Ecto neural progenitor cell (in vitro differentiated cells): Measurements from ENCODE around the gene TXNDC11.
"Not testable (repeated sequence)": the region's sequence is repeated elsewhere in the genome, so short reads cannot be mapped to it uniquely, and the experiment has no call there.

ENCODE experiments used
- DNase-seq: peaks from one replicate; pipeline ENCODE4 v3.0.0-alpha.2; 2018; ENCODE audit warnings: low spot score

The TXNDC11 gene

GRCh38 chr16:11742536-11743307, at the start of gene TXNDC11:
TXNDC11 (minus strand) TSS chr16:11742857; CDS start chr16:11742730, 127 bp downstream.
- peak; percentile 99 for DNase-seq

DNA sequence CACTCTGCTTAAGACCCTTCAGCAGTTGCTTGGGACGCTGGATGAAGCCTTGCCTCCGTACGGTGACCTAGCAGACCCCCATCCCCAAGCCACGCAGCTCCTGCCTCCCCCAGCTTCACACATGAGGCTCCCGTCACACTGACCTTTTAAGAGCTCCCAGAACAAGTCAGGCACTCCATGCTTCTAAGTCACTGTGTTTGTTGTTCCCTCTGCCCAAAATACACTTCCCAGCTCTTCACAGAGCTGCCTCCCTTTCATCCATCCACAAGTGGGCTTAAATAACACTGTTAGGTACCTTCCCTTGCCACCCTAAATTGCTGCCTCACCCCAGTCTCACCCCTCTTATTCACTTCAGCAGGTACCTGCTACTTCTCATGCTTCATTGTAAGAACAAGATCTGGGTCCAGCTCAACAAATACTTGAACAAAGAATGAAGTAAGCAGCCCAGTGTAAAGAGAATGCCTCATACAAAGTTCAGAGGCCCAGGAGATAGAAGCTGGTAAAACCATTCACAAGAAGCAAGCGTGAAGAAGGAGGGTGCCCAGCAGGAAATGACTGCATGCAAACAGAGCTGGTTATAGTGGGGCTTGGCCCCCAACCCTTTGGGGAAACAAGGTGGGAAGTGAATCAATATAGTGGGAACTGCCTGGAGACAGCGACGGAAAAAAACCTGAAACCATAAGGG, 48.6 kb upstream of the TXNDC11 start:
- no peak for DNase-seq

DNA sequence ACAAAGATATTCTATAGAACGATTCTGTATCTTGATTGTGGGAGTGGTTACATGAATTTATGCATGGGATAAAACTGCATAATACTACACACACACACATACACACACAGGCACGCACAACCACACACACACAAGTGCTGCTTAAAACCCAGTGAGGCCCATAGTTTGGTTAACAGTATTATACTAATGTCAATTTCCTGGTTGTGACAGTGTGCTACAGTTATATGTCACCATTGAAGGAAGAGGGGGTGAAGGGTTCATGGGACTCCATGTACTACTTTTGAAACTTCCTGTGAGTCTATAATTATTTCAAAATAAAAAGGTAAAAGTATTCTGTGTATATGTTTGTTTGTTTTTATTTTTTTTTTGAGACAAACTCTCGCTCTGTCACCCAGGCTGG, 46.3 kb upstream of the TXNDC11 start:
- no peak for DNase-seq

DNA sequence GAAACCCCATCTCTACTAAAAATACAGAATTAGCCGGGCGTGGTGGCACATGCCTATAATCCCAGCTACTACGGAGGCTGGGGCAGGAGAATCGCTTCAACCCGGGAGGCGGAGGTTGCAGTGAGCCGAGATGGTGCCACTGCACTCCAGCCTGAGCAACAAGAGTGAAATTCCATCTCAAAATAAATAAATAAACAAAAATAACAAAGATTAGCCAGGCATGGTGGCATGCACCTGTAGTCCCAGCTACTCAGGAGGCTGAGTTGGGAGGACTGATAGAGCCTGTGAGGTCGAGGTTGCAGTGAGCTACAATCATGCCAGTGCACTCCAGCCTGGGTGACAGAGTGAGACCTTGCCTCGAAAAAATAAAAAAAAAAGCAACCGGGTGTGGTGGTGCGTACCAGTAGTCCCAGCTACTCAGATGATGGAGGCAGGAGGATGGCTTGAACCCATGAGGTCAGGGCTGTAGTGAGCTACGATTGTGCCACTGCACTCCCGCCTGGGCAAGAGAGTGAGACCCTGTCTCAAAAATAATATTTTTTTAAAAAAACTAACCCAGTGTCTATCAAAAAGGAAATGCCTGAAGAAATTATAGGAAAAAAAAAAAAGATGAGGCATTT, 42.4 kb upstream of the TXNDC11 start:
- not testable (repeated sequence) for DNase-seq

DNA sequence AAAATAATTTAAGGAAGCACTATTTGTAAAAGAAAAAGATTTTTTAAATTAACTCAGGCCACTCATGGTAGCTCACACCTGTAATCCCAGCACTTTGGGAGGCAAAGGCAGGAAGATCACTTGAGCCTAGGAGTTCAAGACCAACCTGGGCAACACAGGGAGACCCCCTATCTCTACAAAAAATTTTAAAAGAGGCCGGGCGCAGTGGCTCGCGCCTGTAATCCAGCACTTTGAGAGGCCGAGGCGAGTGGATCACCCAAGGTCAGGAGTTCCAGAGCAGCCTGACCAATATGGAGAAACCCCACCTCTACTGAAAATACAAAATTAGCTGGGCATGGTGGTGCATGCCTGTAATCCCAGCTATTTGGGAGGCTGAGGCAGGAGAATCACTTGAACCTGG, 41.7 kb upstream of the TXNDC11 start:
- DNase-seq, result not testable (repeated sequence)

- no peak for DNase-seq
Observed at GRCh38 chr16:11784038-11784369, 41.3 kb upstream of the TXNDC11 start.

- no peak for DNase-seq
Observed at GRCh38 chr16:11783319-11784037, 40.8 kb upstream of the TXNDC11 start.

DNA sequence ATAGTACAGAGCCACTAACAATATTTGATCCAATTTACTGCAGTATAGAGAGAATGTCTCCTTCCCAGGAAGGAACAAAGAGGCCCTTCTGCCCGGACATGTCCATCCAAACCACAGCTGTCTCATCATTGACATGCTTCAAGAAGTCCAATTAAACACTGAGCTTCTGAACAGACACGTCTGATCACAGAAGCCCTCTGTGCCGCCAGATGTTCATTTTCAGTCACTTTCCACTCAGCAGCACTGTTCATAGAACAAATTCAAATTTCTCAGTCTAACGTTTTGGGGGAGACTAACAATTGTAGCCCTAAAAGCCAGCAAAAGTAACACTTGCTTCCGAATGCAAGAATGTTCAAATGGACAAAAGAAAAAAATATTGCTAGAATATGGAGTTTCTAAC, 39.1 kb upstream of the TXNDC11 start:
- no peak for DNase-seq

- DNase-seq, result no peak
Observed at GRCh38 chr16:11780991-11781680, 38.5 kb upstream of the TXNDC11 start.

DNA sequence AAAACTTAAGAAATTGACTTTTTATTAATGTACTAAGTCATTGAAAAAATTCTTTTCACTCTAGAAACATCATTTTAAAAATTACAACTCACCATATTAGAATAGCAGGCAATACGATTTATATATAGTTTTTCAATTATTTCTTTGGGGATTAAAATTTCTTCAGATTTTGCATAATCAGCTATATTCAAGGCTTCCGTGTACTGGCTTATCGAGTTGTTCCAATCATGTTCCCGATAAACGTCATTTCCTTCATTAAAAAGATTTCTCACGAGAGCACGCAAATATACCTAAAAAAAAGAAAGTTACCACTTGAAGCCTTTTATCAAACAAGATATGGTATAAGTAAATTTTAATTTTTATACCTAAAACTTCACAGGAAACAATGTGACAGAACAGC, 36.4 kb upstream of the TXNDC11 start:
- no peak for DNase-seq

DNA sequence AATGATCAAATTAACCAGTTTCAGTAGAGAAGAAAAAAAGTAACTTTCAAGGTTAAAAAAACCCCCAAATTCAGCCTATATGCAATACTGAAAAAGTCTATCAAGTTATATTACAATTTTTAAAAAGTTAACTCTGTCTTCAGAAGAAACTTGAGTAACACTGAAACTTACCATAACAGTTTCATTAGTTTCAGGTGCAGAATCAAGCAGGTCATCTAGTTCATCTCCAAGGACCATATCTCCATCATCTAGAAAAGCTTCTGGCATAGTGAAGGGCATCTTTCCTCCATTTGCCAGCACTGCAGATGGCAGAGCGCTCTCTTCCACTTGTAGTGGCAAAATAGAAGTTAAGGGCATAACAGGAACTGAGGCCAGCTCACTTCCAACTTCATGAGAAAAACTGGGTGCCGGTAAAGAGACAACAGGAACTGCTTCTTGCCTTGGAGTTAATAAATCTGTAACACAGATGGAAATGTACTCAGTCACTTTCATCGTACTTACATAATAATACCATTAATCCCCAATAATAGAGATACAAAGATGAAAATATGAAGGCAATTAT, 31.5 kb upstream of the TXNDC11 start:
- DNase-seq, result no peak

DNA sequence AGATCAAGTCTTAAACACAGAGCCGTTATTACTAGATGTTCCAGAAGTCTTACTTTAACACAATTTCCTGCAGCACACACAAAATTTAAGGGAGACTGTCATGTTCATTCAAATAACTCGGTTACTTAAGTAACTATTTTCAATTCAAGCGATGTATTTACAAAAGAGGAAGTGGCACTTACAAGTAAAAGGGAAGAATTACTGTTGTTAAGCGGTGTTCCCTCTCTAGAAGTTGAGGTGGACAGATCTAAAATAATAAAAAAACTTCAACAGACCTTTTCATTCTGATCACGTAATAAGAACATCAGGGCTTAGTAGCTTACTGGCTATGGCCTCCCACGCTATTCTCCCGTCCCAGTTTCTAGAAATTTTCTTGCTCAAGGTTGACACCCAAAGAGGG, 26.2 kb upstream of the TXNDC11 start:
- no peak for DNase-seq

- DNase-seq, result no peak
Observed at GRCh38 chr16:11762431-11762830, 19.8 kb upstream of the TXNDC11 start.

DNA sequence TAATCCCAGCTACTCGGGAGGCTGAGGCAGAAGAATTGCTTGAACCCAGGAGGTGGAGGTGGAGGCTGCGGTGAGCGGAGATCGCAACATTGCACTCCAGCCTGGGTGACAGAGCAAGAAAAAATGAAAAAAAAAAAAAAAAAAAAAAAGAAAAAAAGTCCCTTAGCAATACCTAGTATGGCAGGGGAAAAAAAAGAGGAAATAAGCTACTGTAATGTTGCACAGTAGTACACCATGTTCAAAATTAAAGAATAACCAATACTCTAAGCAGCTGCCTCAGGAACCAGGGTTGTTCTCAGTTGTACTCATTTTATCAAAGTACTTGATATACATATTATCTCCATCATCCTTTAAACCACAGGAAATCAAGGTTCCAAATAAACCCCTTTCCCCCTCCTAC, 17.3 kb upstream of the TXNDC11 start:
- DNase-seq, result no peak

DNA sequence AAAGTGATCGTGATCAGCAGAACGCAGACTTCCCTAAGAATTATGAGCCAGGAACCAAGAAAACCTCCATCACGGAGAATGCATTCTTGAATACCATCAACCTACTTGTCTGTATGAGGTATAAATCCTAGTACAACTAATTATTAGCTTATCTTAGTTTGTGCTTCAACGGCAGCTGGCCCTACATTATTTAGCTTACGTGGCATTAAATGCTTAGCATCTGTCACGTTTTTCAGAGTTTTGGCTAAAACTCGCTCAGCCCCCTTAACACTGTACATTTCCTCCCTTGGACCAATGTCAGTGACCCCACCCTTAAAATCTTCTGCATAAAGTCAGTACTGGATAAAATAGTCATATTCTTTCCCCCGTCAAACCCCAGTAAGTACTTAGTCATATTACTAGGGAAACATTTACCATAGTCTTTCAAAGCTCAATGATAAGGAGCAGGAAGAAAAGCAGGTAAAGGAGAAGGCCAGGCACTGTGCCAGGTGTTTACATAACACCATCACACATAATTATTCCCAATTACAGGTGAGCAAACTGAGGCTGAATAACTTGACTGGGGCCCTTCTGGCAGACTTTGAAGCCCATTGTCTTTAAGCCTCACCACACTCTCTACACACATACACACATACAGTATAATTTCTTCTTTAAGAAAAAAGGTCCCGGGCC, 16.6 kb upstream of the TXNDC11 start:
- DNase-seq, result no peak

GRCh38 chr16:11757671-11758545, 15.3 kb upstream of the TXNDC11 start:
- DNase-seq, result no peak

- DNase-seq, result no peak
Observed at GRCh38 chr16:11756248-11756647, 13.6 kb upstream of the TXNDC11 start.

DNA sequence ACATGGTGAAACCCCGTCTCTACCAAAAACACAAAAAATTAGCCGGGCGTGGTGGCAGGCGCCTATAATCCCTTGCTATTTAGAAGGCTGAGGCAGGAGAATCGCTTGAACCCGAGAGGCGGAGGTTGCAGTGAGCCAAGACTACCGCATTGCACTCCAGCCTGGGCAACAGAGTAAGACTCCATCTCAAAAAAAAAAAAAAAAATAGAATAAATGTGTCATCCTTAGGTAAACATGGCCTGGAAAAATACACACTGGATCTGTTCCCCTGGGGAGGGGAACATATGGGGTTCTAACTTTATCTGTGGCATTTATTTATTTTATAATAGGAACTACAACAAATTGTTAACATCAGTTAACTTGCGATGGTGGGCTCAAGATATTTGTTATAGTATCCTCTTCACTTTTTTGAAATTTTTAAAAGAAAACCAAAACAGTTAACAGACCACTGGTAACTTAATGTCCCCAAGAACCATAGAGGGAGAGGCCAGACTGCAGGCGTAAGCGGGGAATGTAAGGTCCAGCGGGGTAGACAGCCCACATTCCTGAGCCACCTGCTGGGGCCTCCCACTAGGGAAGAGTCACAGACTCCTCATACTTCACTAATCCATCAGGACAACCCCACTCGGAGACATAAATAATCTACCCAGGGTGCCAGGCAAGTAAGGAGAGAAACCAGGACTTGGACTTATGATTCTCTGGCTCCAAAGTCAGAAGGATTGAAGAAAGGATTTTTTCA, 12.5 kb upstream of the TXNDC11 start:
- DNase-seq, result no peak

DNA sequence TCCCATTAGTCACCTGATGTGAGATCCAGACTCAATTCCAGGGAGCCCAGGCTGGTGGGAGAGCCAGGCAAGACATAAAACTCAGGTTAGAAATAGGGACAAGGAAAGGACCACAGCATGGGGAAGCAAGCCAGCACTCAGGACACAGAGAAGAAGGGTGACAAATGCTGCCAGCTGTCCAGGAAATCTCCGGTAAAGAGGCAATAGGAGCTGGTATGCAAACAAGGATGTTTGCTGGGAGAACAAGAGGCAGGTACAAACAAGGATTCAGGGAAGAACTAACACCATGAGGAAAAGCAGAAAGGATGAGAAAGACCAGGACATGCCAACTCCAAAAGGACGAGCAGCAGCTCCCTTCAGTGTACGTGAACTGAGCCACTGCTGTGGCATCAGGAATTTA, 10.2 kb upstream of the TXNDC11 start:
- DNase-seq, result no peak
